NCI-H69 (cell line): ENCODE data around the gene FCER1G.
A peak's percentile ranks its signal among the peaks of the same experiment; 100 is the strongest.
"Not testable (repeated sequence)": the region's sequence is repeated elsewhere in the genome, so short reads cannot be mapped to it uniquely, and the experiment has no call there.

Source experiments
- DNase-seq: peaks from one replicate; lab custom pipeline; 2025; lab: John Stamatoyannopoulos, UW

Gene FCER1G

DNA sequence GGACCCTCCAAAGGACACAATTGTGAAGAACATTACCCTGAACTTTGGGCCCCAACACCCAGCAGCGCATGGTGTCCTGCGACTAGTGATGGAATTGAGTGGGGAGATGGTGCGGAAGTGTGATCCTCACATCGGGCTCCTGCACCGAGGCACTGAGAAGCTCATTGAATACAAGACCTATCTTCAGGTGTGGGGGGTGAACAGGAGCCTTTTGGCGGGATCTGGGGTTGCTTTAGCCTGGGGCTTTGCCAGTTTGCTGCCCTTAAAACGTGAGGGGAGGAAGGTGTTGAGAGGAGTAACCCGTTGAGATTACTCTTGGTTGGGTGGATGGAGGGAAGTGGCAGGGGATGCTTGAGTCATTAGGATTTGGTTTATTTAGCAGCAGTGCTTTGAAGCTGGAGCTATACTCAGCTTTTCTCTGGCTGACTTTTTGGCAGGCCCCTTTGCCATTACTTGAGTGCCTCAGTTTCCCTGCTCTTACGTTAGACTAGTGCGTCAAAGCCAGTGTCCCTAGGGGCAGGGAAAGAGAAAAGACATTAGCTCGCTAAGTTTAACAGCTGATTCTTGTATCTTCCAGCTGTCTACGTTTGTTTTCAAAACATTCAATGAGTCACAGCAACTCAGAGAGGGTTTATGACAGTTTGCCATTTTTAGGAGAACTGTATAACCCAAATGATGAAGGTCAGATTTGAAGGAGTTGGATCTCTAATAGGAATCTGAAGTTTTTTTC, 8.5 kb upstream of the FCER1G start:
- DNase-seq = no peak

GRCh38 chr1:161207173-161207572, 7.9 kb upstream of the FCER1G start:
- no peak for DNase-seq

GRCh38 chr1:161209790-161210409, 5.2 kb upstream of the FCER1G start:
- DNase-seq = peak; percentile 82

DNA sequence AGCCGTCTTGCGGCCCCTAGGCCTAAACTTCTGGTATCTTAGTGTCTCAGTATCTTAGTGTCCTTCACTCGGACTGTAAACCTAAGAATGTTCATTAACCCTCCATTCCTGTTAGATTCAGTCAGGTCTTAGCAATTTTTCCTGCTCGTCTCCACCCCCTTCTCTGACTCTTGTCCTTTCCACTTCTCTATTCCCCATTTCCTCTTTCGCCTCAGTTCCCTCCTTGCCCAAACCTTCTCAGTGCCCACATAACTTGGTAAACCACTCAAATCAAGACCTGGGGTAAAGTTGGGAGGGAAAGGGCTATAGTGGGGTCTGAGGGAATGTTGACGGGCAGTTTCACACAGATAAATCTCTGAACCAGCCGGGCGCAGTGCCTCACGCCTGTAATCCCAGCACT, 726 bp upstream of the FCER1G start:
- DNase-seq = no peak

- DNase-seq = no peak
Measured at GRCh38 chr1:161216945-161217712, 2.0 kb downstream of the FCER1G start.

GRCh38 chr1:161217831-161218230, 2.7 kb downstream of the FCER1G start:
- DNase-seq = no peak

DNA sequence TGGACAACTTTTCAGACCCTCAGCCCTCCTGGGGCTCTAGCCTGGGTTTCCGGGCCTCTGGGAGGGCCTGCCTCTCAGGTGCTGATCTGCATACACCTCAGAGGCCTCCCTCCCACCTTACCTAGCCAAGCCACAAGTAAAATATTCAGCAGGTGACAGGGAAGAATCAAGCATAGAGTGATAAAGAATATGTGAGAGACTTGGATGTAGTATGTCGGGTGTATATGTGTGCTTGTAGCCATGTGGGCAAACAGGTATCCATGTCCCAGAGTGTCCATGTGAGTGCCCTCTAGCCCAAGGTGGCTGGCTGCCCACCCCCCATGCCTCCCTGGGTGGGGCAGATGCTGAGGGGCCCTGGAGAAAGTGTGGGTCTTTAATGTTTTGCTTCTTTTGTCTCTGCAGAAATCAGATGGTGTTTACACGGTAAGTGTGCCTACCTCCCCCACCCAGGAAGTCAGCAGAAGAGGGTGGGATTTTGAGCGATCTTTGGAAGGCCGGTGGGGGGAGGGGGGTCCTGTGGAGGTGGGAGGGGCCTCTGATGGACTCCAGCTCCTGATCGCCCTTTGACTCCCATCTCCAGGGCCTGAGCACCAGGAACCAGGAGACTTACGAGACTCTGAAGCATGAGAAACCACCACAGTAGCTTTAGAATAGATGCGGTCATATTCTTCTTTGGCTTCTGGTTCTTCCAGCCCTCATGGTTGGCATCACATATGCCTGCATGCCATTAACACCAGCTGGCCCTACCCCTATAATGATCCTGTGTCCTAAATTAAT, 3.4 kb downstream of the FCER1G start:
- no peak for DNase-seq

DNA sequence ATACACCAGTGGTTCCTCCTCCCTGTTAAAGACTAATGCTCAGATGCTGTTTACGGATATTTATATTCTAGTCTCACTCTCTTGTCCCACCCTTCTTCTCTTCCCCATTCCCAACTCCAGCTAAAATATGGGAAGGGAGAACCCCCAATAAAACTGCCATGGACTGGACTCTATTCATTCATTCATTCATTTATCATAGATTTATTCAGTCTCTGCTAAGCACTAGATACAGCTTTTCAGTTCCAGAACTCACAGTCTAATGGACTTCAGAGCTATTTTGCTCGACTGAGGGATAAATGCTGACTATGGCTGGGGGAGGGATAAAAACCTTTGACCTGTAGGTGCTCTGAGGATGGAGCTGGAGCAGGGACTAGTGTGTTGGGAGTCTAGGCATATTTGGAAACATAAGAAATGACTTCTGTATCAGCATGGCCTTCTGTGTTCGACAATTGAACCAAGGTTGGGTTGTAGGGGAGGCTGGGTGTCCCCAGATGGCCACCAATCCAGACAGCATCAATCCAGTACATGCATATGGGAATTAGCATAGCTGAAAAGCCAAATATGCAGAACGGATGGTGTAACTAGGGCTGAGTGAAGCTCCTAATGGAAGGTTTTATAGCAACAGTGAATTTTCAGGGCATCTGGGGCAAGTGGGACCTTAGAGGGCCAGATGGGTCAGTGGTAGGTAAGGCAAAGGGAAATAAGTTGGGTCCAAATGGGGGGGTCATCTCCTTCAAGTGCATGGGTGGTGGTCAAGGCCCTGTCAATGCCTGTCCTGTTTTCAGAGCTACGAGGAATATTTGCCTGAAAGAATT, 4.2 kb downstream of the FCER1G start:
- no peak for DNase-seq

- DNase-seq = no peak
Measured at GRCh38 chr1:161220002-161220401, 4.9 kb downstream of the FCER1G start.

GRCh38 chr1:161222175-161223019, 7.3 kb downstream of the FCER1G start:
- no peak for DNase-seq

- DNase-seq = no peak
Measured at GRCh38 chr1:161223805-161224694, 9.0 kb downstream of the FCER1G start.

DNA sequence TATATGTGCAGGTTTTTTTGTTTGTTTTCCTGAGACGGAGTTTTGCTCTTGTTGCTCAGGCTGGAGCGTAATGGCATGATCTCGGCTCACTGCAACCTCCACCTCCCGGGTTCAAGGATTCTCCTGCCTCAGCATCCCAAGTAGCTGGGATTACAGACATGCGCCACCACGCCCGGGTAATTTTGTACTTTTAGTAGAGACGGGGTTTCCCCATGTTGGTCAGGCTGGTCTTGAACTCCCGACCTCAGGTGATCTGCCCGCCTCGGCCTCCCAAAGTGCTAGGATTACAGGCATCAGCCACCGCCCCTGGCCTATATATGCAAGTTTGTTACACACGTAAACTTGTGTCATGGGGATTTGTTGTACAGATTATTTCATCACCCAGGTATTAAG, 9.6 kb downstream of the FCER1G start:
- not testable (repeated sequence) for DNase-seq

DNA sequence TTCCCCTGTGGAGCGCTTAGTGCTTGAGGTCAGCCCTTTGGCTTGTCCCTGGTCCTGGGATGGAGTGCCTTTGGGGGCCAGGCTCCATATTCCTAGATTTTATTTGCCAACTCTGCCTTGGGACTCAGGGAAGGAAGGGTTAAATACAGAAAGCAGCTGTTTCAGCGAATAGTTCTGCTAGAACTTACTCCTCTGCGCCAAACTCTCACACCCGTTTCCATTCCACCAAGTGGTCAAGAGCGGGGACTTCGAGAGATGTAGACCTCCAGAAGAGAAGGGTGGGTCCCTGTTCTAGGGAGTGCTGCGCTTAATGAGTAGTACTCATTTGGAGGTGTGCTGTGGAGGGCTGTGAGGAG, 10.1 kb downstream of the FCER1G start:
- no peak for DNase-seq

- peak; percentile 98 for DNase-seq
Measured at GRCh38 chr1:161225534-161226319, 10.6 kb downstream of the FCER1G start, which contains the start of gene TOMM40L. Gene TOMM40L (plus strand): TSS chr1:161226060. CDS start chr1:161226490, 430 bp downstream.

DNA sequence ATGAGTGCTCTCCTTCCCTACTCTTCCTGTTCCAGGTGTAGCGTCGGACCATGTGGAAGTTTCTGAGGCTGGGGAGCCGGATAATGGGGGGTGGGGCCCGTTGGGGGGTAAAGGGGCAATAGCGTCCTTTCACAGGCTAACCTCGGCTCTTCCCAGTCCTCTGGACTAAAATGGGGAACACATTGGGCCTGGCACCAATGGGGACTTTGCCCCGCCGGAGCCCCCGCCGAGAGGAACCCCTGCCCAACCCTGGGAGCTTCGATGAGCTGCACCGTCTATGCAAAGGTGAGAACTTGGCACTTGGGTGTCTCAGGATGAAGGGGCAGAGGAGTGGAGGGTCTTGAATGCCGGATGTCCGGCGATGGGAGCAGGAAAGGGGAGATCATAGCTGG, 11.2 kb downstream of the FCER1G start:
- DNase-seq = peak; percentile 62

DNA sequence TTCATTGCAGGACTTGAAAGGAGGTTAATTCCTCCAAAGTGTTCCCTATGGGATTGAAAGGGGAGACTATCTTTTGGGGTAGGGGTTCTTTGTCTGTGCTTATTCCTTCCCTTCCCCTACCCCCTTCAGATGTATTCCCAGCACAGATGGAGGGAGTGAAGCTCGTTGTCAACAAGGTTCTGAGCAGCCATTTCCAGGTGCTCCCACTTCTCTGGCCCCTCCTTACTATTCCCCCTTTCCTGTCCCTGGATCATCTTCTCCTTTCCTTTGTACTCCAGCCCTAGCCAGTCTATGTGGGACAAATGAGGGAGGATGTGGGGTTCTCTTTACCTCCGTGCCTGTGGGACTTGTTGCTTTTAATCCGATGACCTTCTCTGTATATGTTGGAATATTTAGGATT, 11.7 kb downstream of the FCER1G start:
- peak; percentile 62 for DNase-seq

GRCh38 chr1:161227196-161227871, 12.2 kb downstream of the FCER1G start:
- DNase-seq = peak; percentile 88

- no peak for DNase-seq
Measured at GRCh38 chr1:161228032-161228431, 12.9 kb downstream of the FCER1G start.
